ENCODE data around the gene JAKMIP2. TPM values are rescaled to one million over a fixed set of nuclear protein-coding genes. Genes with fewer than 3 reads are reported as not detected.

JAKMIP2 gene
- total and polyA plus RNA-seq, 10 of the 15 experiments (the other 5 are each of a cell fraction or from before 2014, with no cell fraction given), result 0.51 to 1.8 (median 0.89) TPM

DNA sequence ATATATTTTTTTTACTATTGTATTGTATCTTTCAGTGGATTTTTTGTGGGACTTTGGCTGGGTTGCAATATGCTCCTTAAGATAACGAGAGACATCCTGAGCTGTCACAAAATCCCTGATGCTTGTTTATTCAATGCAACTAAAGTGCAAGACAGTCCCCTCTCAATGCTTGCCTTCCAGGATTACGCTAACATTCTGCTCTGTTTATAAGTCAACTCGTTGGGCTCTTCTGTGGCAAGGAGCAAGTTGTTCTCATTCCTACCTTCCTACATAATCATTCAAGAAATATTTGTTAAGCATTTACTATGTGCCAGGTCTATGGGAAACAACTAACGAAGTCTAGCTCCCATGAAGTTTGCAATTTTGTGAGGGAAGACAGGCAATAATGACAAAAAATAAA, 40.4 kb downstream of the JAKMIP2 start (continued):
- TF ChIP-seq STAT3 (IDR thresholded peaks at IDR 0.05; ENCODE audit: low read depth, low read length), result no peak
- TF ChIP-seq, protein P1, sequence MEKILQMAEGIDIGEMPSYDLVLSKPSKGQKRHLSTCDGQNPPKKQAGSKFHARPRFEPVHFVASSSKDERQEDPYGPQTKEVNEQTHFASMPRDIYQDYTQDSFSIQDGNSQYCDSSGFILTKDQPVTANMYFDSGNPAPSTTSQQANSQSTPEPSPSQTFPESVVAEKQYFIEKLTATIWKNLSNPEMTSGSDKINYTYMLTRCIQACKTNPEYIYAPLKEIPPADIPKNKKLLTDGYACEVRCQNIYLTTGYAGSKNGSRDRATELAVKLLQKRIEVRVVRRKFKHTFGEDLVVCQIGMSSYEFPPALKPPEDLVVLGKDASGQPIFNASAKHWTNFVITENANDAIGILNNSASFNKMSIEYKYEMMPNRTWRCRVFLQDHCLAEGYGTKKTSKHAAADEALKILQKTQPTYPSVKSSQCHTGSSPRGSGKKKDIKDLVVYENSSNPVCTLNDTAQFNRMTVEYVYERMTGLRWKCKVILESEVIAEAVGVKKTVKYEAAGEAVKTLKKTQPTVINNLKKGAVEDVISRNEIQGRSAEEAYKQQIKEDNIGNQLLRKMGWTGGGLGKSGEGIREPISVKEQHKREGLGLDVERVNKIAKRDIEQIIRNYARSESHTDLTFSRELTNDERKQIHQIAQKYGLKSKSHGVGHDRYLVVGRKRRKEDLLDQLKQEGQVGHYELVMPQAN (conservative IDR thresholded peaks at IDR 0.05), result no peak
- TF ChIP-seq JUNB (IDR thresholded peaks at IDR 0.05), result no peak
- no peak for TF ChIP-seq POLR2AphosphoS2 (IDR thresholded peaks at IDR 0.05; ENCODE audit: low read depth, low read length)
- TF ChIP-seq NR2C2 (IDR thresholded peaks at IDR 0.05; ENCODE audit: borderline replicate concordance, control insufficient read depth, insufficient read length, low read depth), result no peak
- no peak for TF ChIP-seq ZBED1 (IDR thresholded peaks at IDR 0.05; ENCODE audit: borderline replicate concordance)
- TF ChIP-seq JUND (IDR thresholded peaks at IDR 0.05; ENCODE audit: low read depth, low read length), result no peak

DNA sequence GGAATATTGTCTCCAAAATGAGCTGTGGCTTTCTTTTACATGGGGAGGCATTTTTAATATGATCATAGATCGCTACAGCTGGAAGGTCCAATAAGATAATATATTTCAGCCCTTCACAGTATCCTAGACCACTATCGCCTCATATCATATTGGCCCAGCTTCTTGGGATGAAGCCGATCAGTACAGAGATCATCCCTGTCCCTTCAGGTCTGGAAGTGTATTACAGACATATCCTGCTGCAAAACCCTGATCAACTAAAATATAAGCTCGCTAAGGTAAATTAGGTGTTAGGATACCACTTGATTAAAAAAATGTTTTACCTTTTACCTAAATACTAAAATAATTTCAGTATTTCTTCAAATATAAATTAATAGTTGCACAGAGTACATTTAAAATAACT, 41.7 kb downstream of the JAKMIP2 start:
- ChIA-PET RAD21 (ENCODE audit: unreplicated experiment) (no interaction called here), POLR2A (no interaction called here), CTCF (interaction anchor here (1.4 kb wide), 1 partner anchor 9 kb away, joined by 3 read pairs; no protein-coding TSS in a partner anchor), SMC1A (ENCODE audit: uncharacterized antibody, unreplicated experiment) (interaction anchor here (1.2 kb wide), 1 partner anchor 9 kb away, joined by 4 read pairs; no protein-coding TSS in a partner anchor)
- Histone ChIP-seq H2AFZ (ENCODE audit: control insufficient read depth, low read depth, low read length) (no peak overlapping the region), H3K4me1 (ENCODE audit: control insufficient read depth, insufficient read depth, low read length) (no peaks in the 10 kb centered on the region), H3K36me3 (ENCODE audit: control insufficient read depth in 2 of 2, insufficient read depth in 2 of 2, low read length in 1 of 2) (no peaks in the 10 kb centered on the region), H3K27me3 (replicated peaks in 1 of 2; ENCODE audit: control insufficient read depth in 2 of 2, insufficient read depth in 2 of 2, low read length in 1 of 2) (no peaks in the 10 kb centered on the region), H3K27ac (ENCODE audit: control insufficient read depth, insufficient read depth) (no peak overlapping the region), H3K4me2 (ENCODE audit: control insufficient read depth, insufficient read depth) (no peak overlapping the region), H3K9me3 (replicated peaks; ENCODE audit: control insufficient read depth, insufficient read depth, low read length) (no peaks in the 10 kb centered on the region), H3K4me3 (no peak overlapping the region), H4K20me1 (ENCODE audit: control insufficient read depth, insufficient read depth) (no peaks in the 10 kb centered on the region), H3K79me2 (ENCODE audit: control insufficient read depth, insufficient read depth, low read length) (no peaks in the 10 kb centered on the region), H3K9ac (ENCODE audit: control insufficient read depth, insufficient read depth, low read length) (no peak overlapping the region)
- DNase-seq (ENCODE audit: low read depth, low spot score), result no peak
- no peak for ATAC-seq
- TF ChIP-seq RBBP5 (conservative IDR thresholded peaks at IDR 0.05) (no peak), TBL1XR1 (IDR thresholded peaks at IDR 0.05; ENCODE audit: low read depth, low read length) (no peak), ZNF217 (IDR thresholded peaks at IDR 0.05) (no peak), NRF1 (conservative IDR thresholded peaks at IDR 0.05; ENCODE audit: low read depth, low read length) (no peak), PML (IDR thresholded peaks at IDR 0.05; ENCODE audit: low read length) (no peak), CHD2 (IDR thresholded peaks at IDR 0.05; ENCODE audit: borderline replicate concordance, low read depth, low read length) (no peak)
- TF ChIP-seq, protein P2, sequence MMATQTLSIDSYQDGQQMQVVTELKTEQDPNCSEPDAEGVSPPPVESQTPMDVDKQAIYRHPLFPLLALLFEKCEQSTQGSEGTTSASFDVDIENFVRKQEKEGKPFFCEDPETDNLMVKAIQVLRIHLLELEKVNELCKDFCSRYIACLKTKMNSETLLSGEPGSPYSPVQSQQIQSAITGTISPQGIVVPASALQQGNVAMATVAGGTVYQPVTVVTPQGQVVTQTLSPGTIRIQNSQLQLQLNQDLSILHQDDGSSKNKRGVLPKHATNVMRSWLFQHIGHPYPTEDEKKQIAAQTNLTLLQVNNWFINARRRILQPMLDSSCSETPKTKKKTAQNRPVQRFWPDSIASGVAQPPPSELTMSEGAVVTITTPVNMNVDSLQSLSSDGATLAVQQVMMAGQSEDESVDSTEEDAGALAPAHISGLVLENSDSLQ (IDR thresholded peaks at IDR 0.05), result no peak
- in situ Hi-C loops (cut with MboI), result no loop called here
- 44% methylated on average over 4 of the region's 4 CpGs for WGBS (ENCODE audit: insufficient coverage, insufficient replicate concordance, low lambda C conversion rate, missing lambda C conversion rate)
- intact Hi-C loops (cut with micrococcal nuclease; ENCODE audit: unreplicated experiment), result no loop called here
- no peak for FAIRE-seq
- BruUV-seq (replicated peaks), result no TSS peak

All from GM12878 (cell line).